Measurements from ENCODE around the gene PELO. TPM values are rescaled to one million over a fixed set of nuclear protein-coding genes. Genes with fewer than 3 reads are reported as not detected.

Gene PELO
- total and polyA plus RNA-seq, 9 of the 15 experiments (the other 6 are each of a cell fraction or from before 2014, with no cell fraction given): 5.8 to 14.6 (median 9.6) TPM

GRCh38 chr5:52799983-52800393 is 12.3 kb downstream of the PELO start (continued):
- TF ChIP-seq ZNF511 (CRISPR knock-in tag; IDR thresholded peaks at IDR 0.05) (no peak), ZFP30 (CRISPR knock-in tag; IDR thresholded peaks at IDR 0.05; ENCODE audit: borderline replicate concordance) (no peak), ZBTB8A (IDR thresholded peaks at IDR 0.05; ENCODE audit: partially characterized antibody) (no peak), VEZF1 (CRISPR knock-in tag; IDR thresholded peaks at IDR 0.05) (0 out of 2 replicates have a peak, but pooled peaks have one; percentile 29), ZBTB34 (CRISPR knock-in tag; IDR thresholded peaks at IDR 0.05) (no peak), PHB2 (IDR thresholded peaks at IDR 0.05; ENCODE audit: low read depth) (no peak), NFXL1 (CRISPR knock-in tag; IDR thresholded peaks at IDR 0.05) (no peak), ARHGAP35 (IDR thresholded peaks at IDR 0.05; ENCODE audit: partially characterized antibody) (no peak), ZNF398 (CRISPR knock-in tag; IDR thresholded peaks at IDR 0.05) (no peak), BRF1 (IDR thresholded peaks at IDR 0.05; ENCODE audit: borderline replicate concordance, extremely low read depth, insufficient read length) (no peak), CBFB (CRISPR knock-in tag; IDR thresholded peaks at IDR 0.05) (no peak), HSF4 (CRISPR knock-in tag; IDR thresholded peaks at IDR 0.05; ENCODE audit: borderline replicate concordance) (no peak), PKNOX1 (IDR thresholded peaks at IDR 0.05) (0 out of 2 replicates have a peak, but pooled peaks have one; percentile 5), ZNF445 (CRISPR knock-in tag; IDR thresholded peaks at IDR 0.05; ENCODE audit: low read depth) (no peak), ZNF274 (IDR thresholded peaks at IDR 0.05; ENCODE audit: borderline replicate concordance, low read depth, low read length) (no peak), CTCF (IDR thresholded peaks at IDR 0.05 in 2 of 3, conservative IDR thresholded peaks at IDR 0.05 in 1 of 3; ENCODE audit: insufficient read depth in 2 of 3, low read depth in 1 of 3, low read length in 3 of 3) (no peak), POLR2AphosphoS2 (IDR thresholded peaks at IDR 0.05; ENCODE audit: low read length) (no peak), ZNF41 (CRISPR knock-in tag; conservative IDR thresholded peaks at IDR 0.05) (no peak), ZNF699 (CRISPR knock-in tag; IDR thresholded peaks at IDR 0.05; ENCODE audit: insufficient replicate concordance) (no peak), RBBP5 (IDR thresholded peaks at IDR 0.05; ENCODE audit: borderline replicate concordance, insufficient read depth, low read length, poor library complexity, severe bottlenecking) (peak; percentile 53), NFIC (IDR thresholded peaks at IDR 0.05) (no peak)
